Mammary epithelial cell (primary cell): Measurements from ENCODE around the gene TNFSF8.

Source experiments
- CTCF ChIP-seq, 2 donors: IDR thresholded peaks in 1 of 2; conservative IDR thresholded peaks in 1 of 2; 2 replicates each; pipeline ENCODE4 v1.5.1; 2011 to 2012; ENCODE audit warnings: inconsistent platforms in 2 of 2, low read length in 2 of 2, mild to moderate bottlenecking in 2 of 2, control low read depth in 1 of 2, low read depth in 1 of 2; ENCODE audit not compliant: insufficient read depth in 1 of 2; ENCODE audit errors: extremely low read depth in 1 of 2
- EZH2 ChIP-seq: IDR thresholded peaks from 2 replicates; pipeline ENCODE4 v1.6.1; 2012; ENCODE audit warnings: low read length, inconsistent platforms, borderline replicate concordance

GRCh38 chr9:114853071-114853855, 77.1 kb downstream of the TNFSF8 start:
- TF ChIP-seq CTCF (conservative IDR thresholded peaks at IDR 0.05 in 1 of 2, IDR thresholded peaks at IDR 0.05 in 1 of 2; ENCODE audit: extremely low read depth in 1 of 2, insufficient read depth in 1 of 2, low read depth in 1 of 2, low read length in 2 of 2) (no peak), EZH2 (no peak)
